KOPT-K1 (cell line): ENCODE results near the gene PRH1.

Source experiments
- H3K27ac ChIP-seq: fragments of 200-600 bp; sonication (generic); 2 replicates; pipeline ENCODE4 v1.5.1; 2016; ENCODE audit warnings: antibody characterized with exemption, mild to moderate bottlenecking, low read depth, low read length; ENCODE audit not compliant: poor library complexity, severe bottlenecking
- H3K36me3 ChIP-seq: fragments of 200-600 bp; sonication (generic); 2 replicates; pipeline ENCODE4 v1.5.1; 2017; ENCODE audit warnings: antibody characterized with exemption, mild to moderate bottlenecking, low read length, moderate library complexity; ENCODE audit not compliant: insufficient read depth
- H3K9me3 ChIP-seq: fragments of 200-600 bp; sonication (generic); 2 replicates; pipeline ENCODE4 v1.5.1; 2017; ENCODE audit warnings: antibody characterized with exemption, low read length, mild to moderate bottlenecking; ENCODE audit not compliant: insufficient read depth, poor library complexity, severe bottlenecking

The PRH1 gene

DNA sequence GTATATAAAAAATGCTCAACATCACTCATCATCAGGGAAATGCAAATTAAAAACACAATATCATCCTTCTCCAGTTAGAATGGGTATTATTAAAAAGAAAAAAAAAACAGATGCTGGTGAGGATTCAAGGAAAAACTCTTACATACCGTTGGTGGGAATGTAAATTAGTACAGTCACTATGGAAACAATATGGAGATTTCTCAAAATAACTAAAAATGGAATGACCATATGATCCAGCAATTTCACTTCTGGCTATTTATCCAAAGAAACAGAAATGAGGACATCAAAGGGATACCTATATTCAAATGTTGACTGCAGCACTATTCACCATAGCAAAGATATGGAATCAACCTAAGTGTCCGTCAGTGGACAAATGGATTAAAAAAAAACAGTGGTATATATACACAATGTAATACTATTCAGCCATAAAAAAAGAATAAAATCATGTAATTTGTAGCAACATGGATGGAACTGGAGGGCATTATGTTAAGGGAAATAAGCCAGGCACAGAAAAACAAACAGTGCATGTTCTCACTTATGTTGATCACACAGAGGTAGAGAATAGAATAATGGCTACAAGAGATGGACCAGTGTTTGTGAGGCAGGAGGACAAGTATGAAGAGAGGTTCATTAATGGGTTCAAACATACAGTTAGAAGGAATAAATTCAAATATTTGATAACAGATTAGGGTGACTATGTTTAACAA is 20.4 kb downstream of the PRH1 start:
- Histone ChIP-seq H3K9me3 (peaks cover 12% of the 10 kb centered on the region), H3K36me3 (peaks cover 3% of the 10 kb centered on the region; the same call in 1 of the 2 replicates), H3K27ac (no peak overlapping the region)

DNA sequence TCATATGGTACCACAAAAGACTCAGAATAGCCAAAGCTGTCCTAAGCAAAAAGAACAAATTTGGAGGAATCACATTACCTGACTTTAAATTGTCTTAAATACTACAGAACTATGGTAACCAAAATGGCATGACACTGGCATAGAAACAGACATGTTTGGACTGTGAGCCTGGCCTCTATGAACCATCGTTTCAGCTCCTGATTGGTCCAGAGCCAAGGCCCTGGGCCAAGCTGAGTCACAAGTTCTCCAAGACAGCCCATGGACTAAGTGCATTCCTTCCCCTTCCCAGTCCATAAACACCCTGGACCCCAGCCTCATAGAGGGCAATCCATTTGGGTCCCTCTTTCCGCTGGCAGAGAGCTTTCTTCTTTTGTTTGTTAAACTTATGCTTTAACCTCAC is 22.7 kb downstream of the PRH1 start:
- Histone ChIP-seq H3K27ac (no peak overlapping the region), H3K36me3 (peaks cover 17% of the 10 kb centered on the region; the same call in 1 of the 2 replicates), H3K9me3 (peaks cover 35% of the 10 kb centered on the region)

GRCh38 chr12:10855807-10856206 is 28.2 kb downstream of the PRH1 start:
- Histone ChIP-seq H3K9me3 (peaks cover 41% of the 10 kb centered on the region), H3K27ac (no peak overlapping the region), H3K36me3 (peaks cover 27% of the 10 kb centered on the region; the same call in 1 of the 2 replicates)

GRCh38 chr12:10853776-10854175 is 30.3 kb downstream of the PRH1 start:
- Histone ChIP-seq H3K36me3 (peaks cover 25% of the 10 kb centered on the region; the same call in 1 of the 2 replicates), H3K27ac (no peak overlapping the region)

GRCh38 chr12:10851243-10851858 is 32.7 kb downstream of the PRH1 start:
- Histone ChIP-seq H3K9me3 (peaks cover 15% of the 10 kb centered on the region), H3K36me3 (peaks cover 17% of the 10 kb centered on the region; the same call in 1 of the 2 replicates), H3K27ac (no peak overlapping the region)

More at GRCh38 chr12:10853776-10854175, 30.3 kb downstream of the PRH1 start:
- peaks cover 39% of the 10 kb centered on the region for H3K9me3 ChIP-seq

DNA sequence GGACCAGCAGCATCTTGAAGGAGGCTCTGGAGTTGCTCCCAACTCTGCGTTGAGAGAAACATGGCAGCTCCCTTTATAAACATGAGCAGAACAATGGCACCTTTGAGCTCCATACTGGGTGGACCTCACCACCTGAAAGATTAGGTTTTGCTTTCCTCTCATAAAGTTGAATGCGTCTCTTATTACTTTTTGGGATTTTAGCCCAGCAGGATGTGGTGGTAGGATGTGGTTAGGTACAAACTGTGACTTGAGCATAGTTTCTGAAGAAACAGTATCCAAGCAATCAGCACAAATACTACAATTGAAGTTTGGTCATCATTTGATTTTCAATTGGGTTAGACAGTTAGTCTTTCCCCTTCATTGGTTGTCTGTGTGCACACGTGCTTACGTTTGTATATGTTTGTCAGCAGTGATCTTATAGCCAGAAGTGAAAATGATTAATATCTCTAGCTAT is 34.6 kb downstream of the PRH1 start, which contains the start of gene PRR4:
Gene PRR4 (minus strand): TSS at position 51 of the 454 bp plus-strand sequence. CDS start 38 bp downstream, at position 13.
- H3K36me3 ChIP-seq, result peaks cover 7% of the 10 kb centered on the region; the same call in 1 of the 2 replicates
- no peaks in the 10 kb centered on the region for H3K9me3 ChIP-seq
- H3K27ac ChIP-seq, result peak within 1 kb of the TSS; percentile 8

DNA sequence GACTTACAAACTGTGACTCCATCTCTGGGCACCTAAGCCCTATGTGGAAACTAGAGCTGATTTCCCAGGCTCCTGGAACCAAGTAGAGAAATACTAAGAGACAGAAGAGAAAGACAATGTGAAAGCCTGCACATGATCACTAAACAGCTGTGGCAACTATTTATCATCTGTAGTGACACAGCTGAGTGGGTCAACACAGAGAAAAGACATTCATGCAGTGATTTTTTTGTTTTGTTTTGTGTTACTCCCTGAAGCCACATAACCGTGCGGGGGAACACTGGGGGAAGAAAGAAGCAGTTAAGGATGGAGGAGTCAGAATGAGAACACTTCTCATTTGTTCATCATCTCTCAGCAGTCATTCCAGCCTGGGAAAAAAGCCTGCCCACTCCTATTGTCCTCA is 36.3 kb downstream of the PRH1 start:
- Histone ChIP-seq H3K9me3 (no peaks in the 10 kb centered on the region), H3K27ac (no peak overlapping the region), H3K36me3 (peaks cover 7% of the 10 kb centered on the region; the same call in 1 of the 2 replicates)

GRCh38 chr12:10842862-10843261 is 41.2 kb downstream of the PRH1 start:
- no peaks in the 10 kb centered on the region for H3K9me3 ChIP-seq
- H3K27ac ChIP-seq, result no peak overlapping the region

GRCh38 chr12:10838461-10838860 is 45.6 kb downstream of the PRH1 start:
- H3K27ac ChIP-seq, result no peak overlapping the region
- no peaks in the 10 kb centered on the region for H3K9me3 ChIP-seq
- H3K36me3 ChIP-seq, result no peaks in the 10 kb centered on the region; the same call in 1 of the 2 replicates

More at GRCh38 chr12:10842862-10843261, 41.2 kb downstream of the PRH1 start:
- H3K36me3 ChIP-seq, result peaks cover 7% of the 10 kb centered on the region; the same call in 1 of the 2 replicates
